Pancreas (tissue), 10 donors: Measurements from ENCODE around the gene CIPC. TPM values are rescaled to one million over a fixed set of nuclear protein-coding genes. Genes with fewer than 3 reads are reported as not detected.

Source experiments
- ATAC-seq, 4 donors: fragments of 200-7000 bp; cut with Tn5 transposase; one replicate each; pipeline versions ENCODE4 v1.8.0 to v1.9.1; 2020; ENCODE audit warnings: mild to moderate bottlenecking in 4 of 4, moderate library complexity in 4 of 4
- DNase-seq, 6 donors: peaks; one replicate each; pipeline ENCODE4 v3.0.0-alpha.2; 2020
- FAIRE-seq: peaks from 2 replicates; lab custom pipeline; 2012; peaks lifted over from hg19 to GRCh38; lab: Jason Lieb, UNC
- H3K27ac ChIP-seq, 4 donors: fragments of 200-600 bp; sonication (generic); 1 replicate in 3 of 4; 2 replicates in 1 of 4; pipeline versions ENCODE4 v1.5.0 to v1.8.0; 2020
- H3K27me3 ChIP-seq, 4 donors: fragments of 200-600 bp; one replicate each; pipeline ENCODE4 v1.8.0; 2021
- H3K36me3 ChIP-seq, 3 donors: fragments of 200-600 bp; sonication (generic) in 1 of 3; one replicate each; pipeline versions ENCODE4 v1.5.0 to v1.8.0; 2020 to 2021
- H3K4me1 ChIP-seq, 3 donors: fragments of 200-600 bp; one replicate each; pipeline ENCODE4 v1.8.0; 2021
- H3K4me3 ChIP-seq, 4 donors: fragments of 200-600 bp; sonication (generic) in 2 of 4; one replicate each; pipeline versions ENCODE4 v1.5.0 to v1.8.0; 2020 to 2021
- H3K9me3 ChIP-seq, 4 donors: fragments of 200-600 bp; one replicate each; pipeline ENCODE4 v1.8.0; 2021
- WGBS, 2 donors: extraction: QIAGEN DNeasy Blood & Tissue Kit; methylation state at CpG; one replicate each; pipeline ENCODE4 v1.1.7; 2013; 5-methylcytosine and 5-hydroxymethylcytosine counted together
- intact Hi-C, 3 donors: fragments of 100-400 bp; cut with DNase I; formaldehyde crosslinking; loops; one replicate each; pipeline versions ENCODE4 v1.11.1 to v1.14.2; 2022
- polyA plus RNA-seq, 2 donors: library from polyadenylated mRNA; stranded (reverse); fragments of 200-250 nt; gene quantifications; one replicate each; pipeline ENCODE4 v1.2.3, GENCODE V29; 2013
- total RNA-seq, 6 donors: library from RNA; stranded (reverse); fragmentation: NEBNext Ultra II Directional in 4 of 6; extraction: Animal tissue kit (Norgen Biotek cat#: 25700) in 4 of 6; gene quantifications; one replicate each; pipeline versions ENCODE4 v1.2.1 to v1.2.4, GENCODE V29; 2021 to 2023
- TF ChIP-seq, protein P1 (sequence below), 4 donors: fragments of 200-600 bp; sonication (generic) in 3 of 4; IDR thresholded peaks; one replicate each; pipeline versions ENCODE4 v1.5.0 to v1.8.0; 2021; ENCODE audit warnings: antibody characterized with exemption in 4 of 4
- donor health status: healthy with polysubstance abuse.
- donor health status: DM: no; HTN: no; CAD: no; lungs with moderate emphysema.
- donor health status: DM: no; HTN: no; CAD: no.
- donor health status: control.
- donor health status: control.
- donor health status: Bipolar disorder and iron deficiency.
- donor health status: DM: yes; HTN: yes; CAD: no.
- donor health status: DM: no; HTN: no; CAD: no.
- donor health status: DM: no; HTN: no; CAD: no.
- donor health status: DM: yes; HTN: yes; CAD: no.

The CIPC gene
- total and polyA plus RNA-seq, 8 donors: 2.7 to 12.6 (median 7.6) TPM

DNA sequence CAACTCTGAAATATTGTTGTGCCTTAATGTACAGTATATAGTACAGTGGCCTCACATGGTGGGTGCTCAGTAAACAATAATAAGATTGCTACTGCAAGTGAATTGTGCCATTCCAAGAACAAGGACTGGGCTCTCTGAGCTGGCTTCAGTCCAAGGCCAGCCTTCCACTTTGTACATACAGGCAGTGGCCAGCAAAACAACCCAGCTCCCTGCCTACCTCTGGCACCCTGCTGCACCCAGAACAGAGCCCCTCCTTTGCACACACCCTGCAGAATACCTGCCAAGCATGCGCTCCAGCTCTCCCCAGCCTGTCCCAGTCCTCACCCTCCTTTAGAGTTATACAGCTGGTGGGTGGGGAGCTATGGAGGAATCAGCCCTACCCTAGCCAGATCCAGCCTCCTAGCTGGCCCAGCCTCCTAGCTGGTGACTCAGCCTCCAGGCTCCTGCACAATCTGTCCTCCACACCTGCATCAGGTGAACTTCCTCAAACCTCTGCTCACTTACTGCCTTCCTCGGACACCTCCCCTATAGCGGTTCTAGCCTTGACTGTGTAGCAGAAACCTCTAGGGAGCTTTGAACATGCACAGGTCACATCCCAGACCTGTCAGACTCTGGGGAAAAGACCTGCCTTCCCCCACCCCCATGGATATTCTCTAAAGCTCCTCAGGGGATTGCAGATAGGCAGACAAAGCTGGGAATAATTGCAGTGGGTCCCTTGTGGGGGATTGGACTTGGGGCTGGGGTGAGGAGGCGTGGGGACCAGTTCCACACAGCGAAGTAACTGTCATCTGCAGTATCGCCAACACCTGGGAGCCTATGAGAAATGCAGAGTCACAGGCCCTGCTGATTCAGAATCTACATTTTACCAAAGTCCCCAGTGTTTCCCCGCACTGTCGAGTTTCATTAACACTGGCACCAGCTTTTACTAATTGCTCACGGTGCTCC, 25.6 kb downstream of the CIPC start:
- DNase-seq (peak; percentile 86 to 96 (median 93)), ATAC-seq (peak; percentile 91 to 93 (median 92)), FAIRE-seq (no peak)
- Histone ChIP-seq H3K27ac (peak overlapping the region in 2 of 4 donors; percentile 3 to 33), H3K27me3 (no peaks in the 10 kb centered on the region), H3K36me3 (peaks cover 0 to 4% (median 0%) of the 10 kb centered on the region in 3 donors), H3K4me3 (no peak overlapping the region), H3K9me3 (no peaks in the 10 kb centered on the region), H3K4me1 (peaks cover 13 to 20% (median 15%) of the 10 kb centered on the region in 3 donors)
- 62 to 64% methylated on average over 9 of the region's 9 CpGs for WGBS, 2 donors
- TF ChIP-seq, protein P1, sequence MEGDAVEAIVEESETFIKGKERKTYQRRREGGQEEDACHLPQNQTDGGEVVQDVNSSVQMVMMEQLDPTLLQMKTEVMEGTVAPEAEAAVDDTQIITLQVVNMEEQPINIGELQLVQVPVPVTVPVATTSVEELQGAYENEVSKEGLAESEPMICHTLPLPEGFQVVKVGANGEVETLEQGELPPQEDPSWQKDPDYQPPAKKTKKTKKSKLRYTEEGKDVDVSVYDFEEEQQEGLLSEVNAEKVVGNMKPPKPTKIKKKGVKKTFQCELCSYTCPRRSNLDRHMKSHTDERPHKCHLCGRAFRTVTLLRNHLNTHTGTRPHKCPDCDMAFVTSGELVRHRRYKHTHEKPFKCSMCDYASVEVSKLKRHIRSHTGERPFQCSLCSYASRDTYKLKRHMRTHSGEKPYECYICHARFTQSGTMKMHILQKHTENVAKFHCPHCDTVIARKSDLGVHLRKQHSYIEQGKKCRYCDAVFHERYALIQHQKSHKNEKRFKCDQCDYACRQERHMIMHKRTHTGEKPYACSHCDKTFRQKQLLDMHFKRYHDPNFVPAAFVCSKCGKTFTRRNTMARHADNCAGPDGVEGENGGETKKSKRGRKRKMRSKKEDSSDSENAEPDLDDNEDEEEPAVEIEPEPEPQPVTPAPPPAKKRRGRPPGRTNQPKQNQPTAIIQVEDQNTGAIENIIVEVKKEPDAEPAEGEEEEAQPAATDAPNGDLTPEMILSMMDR (IDR thresholded peaks at IDR 0.05): no peak
- intact Hi-C loops: no loop called here

DNA sequence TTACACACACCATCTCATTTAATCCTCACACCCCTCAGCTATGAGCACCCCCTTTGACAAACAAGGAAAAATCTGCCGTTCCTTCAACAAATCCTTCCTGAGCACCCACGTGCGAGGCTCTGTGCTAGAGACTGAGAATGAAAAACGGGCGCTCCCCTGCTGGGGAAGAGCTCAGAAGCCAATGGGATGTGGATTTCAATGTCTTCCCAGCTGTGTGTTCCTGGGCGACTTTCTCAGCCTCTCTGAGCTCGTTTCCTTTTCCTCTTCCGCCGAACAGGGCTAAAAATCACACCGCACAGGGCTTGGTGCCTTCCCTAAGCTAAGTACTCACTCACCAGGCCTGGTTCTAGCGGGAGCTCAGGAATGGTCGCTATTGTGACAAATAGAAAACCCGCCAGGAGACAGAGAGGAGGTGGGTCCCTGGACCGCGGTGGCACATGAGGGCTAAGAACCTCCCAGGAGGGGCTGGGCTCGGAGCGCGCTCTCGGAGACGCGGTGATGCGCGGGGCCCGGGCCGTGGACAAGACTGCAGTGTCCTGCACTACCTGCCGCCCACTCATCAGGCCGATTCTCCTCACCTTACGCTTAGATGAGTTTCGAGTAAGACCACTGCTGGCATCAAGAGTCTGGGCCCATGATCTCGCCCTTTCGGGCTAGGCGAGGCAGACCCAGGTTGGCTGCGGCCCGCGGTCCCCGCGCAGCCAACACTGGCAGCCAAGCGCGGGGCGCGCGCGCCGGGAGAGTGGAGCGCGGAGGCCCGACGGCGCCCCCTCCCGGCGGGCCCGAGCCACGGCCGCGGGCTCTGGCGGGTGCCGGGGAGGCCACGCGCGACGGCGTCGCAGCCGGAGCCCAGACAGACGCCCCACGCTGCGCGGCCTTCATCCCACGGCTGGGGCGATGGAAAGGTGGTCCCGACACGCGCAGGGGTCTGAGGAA, 26.6 kb downstream of the CIPC start:
- H3K4me1 ChIP-seq: peaks cover 13 to 20% (median 15%) of the 10 kb centered on the region in 3 donors
- WGBS, 2 donors: 10 to 12% methylated on average over 57 to 73 of the region's 73 CpGs
- FAIRE-seq: no peak
- no peak overlapping the region for H3K27ac ChIP-seq
- intact Hi-C loops: no loop called here
- H3K27me3 ChIP-seq: no peaks in the 10 kb centered on the region
- peak overlapping the region; percentile 5 to 42 (median 30) for H3K4me3 ChIP-seq
- peak; percentile 49 to 82 (median 70) for ATAC-seq
- TF ChIP-seq, protein P1 (IDR thresholded peaks at IDR 0.05): peak; percentile 16 to 73 (median 22)
- peaks cover 0 to 1% (median 0%) of the 10 kb centered on the region in 3 donors for H3K36me3 ChIP-seq
- DNase-seq: peak; percentile 36 to 88 (median 54)
- no peaks in the 10 kb centered on the region for H3K9me3 ChIP-seq

DNA sequence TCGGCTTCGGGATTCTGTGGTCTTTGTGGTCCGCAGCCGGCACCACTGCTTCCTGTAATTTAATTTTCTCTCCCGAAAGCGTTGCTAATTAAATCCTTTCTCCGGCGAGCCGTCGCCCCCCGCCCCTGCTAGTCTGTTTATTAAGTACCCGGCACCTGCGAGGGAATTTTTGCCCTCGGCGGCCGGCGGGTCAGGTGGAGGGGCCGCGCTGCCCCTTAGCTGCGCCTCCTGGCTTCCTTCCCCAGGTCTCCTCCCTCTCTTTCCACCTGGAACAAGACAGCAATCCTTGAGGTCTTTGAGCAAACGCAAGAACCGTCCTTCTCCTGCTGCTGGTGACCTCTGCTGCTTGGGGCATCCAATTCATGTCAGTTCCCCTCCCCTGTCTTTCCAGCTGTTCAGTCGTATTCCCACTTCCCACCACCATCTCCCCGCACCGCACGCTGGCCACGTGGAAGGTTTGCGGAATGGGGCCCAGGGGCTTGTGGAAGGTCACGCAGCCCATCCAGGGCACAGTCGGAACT, 27.3 kb downstream of the CIPC start:
- TF ChIP-seq, protein P1 (IDR thresholded peaks at IDR 0.05): no peak
- H3K36me3 ChIP-seq: no peaks in the 10 kb centered on the region
- DNase-seq (no peak), FAIRE-seq (no peak), ATAC-seq (no peak)
- no peak overlapping the region for H3K27ac ChIP-seq
- H3K4me3 ChIP-seq: peak overlapping the region in 3 of 4 donors; percentile 5 to 42 (median 29)
- 22 to 23% methylated on average over 30 of the region's 30 CpGs for WGBS, 2 donors
- peaks cover 13 to 20% (median 15%) of the 10 kb centered on the region in 3 donors for H3K4me1 ChIP-seq
- no peaks in the 10 kb centered on the region for H3K27me3 ChIP-seq
- H3K9me3 ChIP-seq: no peaks in the 10 kb centered on the region
- intact Hi-C loops: no loop called here

DNA sequence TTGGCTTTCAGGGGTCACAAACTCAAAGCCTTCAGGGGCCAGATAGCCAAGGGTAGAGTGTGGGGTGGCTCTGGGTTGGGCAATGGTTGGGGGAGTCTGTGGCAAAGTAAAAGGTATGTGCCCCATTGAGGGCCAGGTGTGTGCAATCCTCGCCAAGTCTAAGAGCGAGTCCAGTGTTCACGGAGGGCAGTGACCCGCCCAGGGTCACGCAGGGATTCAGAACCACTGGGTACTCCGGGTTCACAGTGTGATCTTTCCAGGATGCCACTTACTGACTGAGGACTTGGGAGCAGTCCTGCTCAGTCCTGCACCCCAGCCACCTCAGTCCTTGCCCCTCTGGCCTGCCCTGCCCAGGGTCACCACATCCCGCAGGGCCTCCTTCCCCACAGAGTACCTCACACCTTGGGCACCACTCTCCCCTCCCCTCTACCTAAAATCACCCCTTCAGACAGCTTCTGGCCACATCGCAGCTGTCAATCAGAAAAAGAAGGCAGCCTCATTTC, 27.8 kb downstream of the CIPC start:
- Histone ChIP-seq H3K9me3 (no peaks in the 10 kb centered on the region), H3K36me3 (no peaks in the 10 kb centered on the region), H3K27ac (no peak overlapping the region), H3K27me3 (no peaks in the 10 kb centered on the region), H3K4me1 (peaks cover 13 to 20% (median 15%) of the 10 kb centered on the region in 3 donors), H3K4me3 (no peak overlapping the region)
- WGBS, 2 donors: 91 to 96% methylated on average over 8 of the region's 8 CpGs
- intact Hi-C loops: no loop called here
- ATAC-seq (no peak), DNase-seq (no peak), FAIRE-seq (no peak)
- TF ChIP-seq, protein P1 (IDR thresholded peaks at IDR 0.05): no peak
